CD8-positive, alpha-beta memory T cell (primary cell): ENCODE measurements around the gene CLCN5. TPM values are rescaled to one million over a fixed set of nuclear protein-coding genes. Genes with fewer than 3 reads are reported as not detected.

ENCODE experiments used
- CTCF ChIA-PET: fragments of 350-600 bp; sonication (Branson Sonifier 250); formaldehyde crosslinking; loops from one replicate; lab custom pipeline; 2021; ENCODE audit warnings: antibody characterized with exemption; lab: Charles Lee
- POLR2A ChIA-PET: fragments of 350-600 bp; sonication (Branson Sonifier 250); formaldehyde crosslinking; loops from one replicate; lab custom pipeline; 2021; ENCODE audit warnings: antibody characterized with exemption; lab: Charles Lee
- DNase-seq, 5 donors: peaks; one replicate each; pipeline versions ENCODE4 v3.0.0 to v3.0.0-alpha.2; 2020 to 2022; ENCODE audit warnings: mixed read lengths in 1 of 5
- H3K27ac ChIP-seq: one replicate; pipeline ENCODE4 v1.7.0; 2013; ENCODE audit warnings: low read depth, mild to moderate bottlenecking, low read length, moderate library complexity
- H3K27me3 ChIP-seq: 2 replicates; pipeline ENCODE4 v1.7.0; 2013; ENCODE audit warnings: low read length, mild to moderate bottlenecking; ENCODE audit not compliant: insufficient read depth, poor library complexity, severe bottlenecking
- H3K36me3 ChIP-seq: 2 replicates; pipeline ENCODE4 v1.7.0; 2013; ENCODE audit warnings: mild to moderate bottlenecking, low read length, moderate library complexity; ENCODE audit not compliant: insufficient read depth
- H3K4me1 ChIP-seq: 2 replicates; pipeline ENCODE4 v1.7.0; 2013; ENCODE audit warnings: mild to moderate bottlenecking, low read length, moderate library complexity; ENCODE audit not compliant: insufficient read depth
- H3K4me3 ChIP-seq: 2 replicates; pipeline ENCODE4 v1.7.0; 2013; ENCODE audit warnings: mild to moderate bottlenecking, low read length
- H3K9me3 ChIP-seq: 2 replicates; pipeline ENCODE4 v1.7.0; 2013; ENCODE audit warnings: mild to moderate bottlenecking, low read length
- H3K27ac Mint-ChIP-seq, 8 donors: one replicate each; pipeline ENCODE4 v1.8.0; 2020 to 2021; ENCODE audit warnings: mixed read lengths in 8 of 8, mild to moderate bottlenecking in 6 of 8, inconsistent platforms in 3 of 8, moderate library complexity in 3 of 8
- H3K27me3 Mint-ChIP-seq, 2 donors: one replicate each; pipeline ENCODE4 v1.8.0; 2020 to 2021; ENCODE audit warnings: mixed read lengths in 2 of 2, mild to moderate bottlenecking in 1 of 2, moderate library complexity in 1 of 2
- H3K36me3 Mint-ChIP-seq, 3 donors: one replicate each; pipeline ENCODE4 v1.8.0; 2020 to 2021; ENCODE audit warnings: mixed read lengths in 3 of 3, inconsistent platforms in 1 of 3, mild to moderate bottlenecking in 1 of 3
- H3K4me1 Mint-ChIP-seq, 3 donors: one replicate each; pipeline ENCODE4 v1.8.0; 2020 to 2021; ENCODE audit warnings: mixed read lengths in 3 of 3, inconsistent platforms in 1 of 3, mild to moderate bottlenecking in 1 of 3
- H3K4me3 Mint-ChIP-seq, 7 donors: one replicate each; pipeline ENCODE4 v1.8.0; 2020 to 2021; ENCODE audit warnings: mixed read lengths in 7 of 7, mild to moderate bottlenecking in 6 of 7, moderate library complexity in 4 of 7, inconsistent platforms in 2 of 7
- H3K9me3 Mint-ChIP-seq, 5 donors: one replicate each; pipeline ENCODE4 v1.8.0; 2020 to 2022; ENCODE audit warnings: mixed read lengths in 5 of 5, mild to moderate bottlenecking in 3 of 5, moderate library complexity in 2 of 5, inconsistent platforms in 1 of 5
- polyA plus RNA-seq: library from polyadenylated mRNA; unstranded; fragments of 300-500 nt; fragmentation: Illumina TruSeq; gene quantifications from one replicate; pipeline ENCODE4 v1.2.3, GENCODE V29; 2021
- total RNA-seq, 2 experiments: library from RNA; stranded (reverse); gene quantifications; one replicate each; pipeline ENCODE4 v1.2.3, GENCODE V29; 2021

Gene CLCN5
- total RNA-seq (1 to 10 TPM; 3.0 to 4.0 TPM), polyA plus RNA-seq (0.63 TPM)

- peak; percentile 89 to 97 (median 92) for DNase-seq
- Mint-ChIP-seq H3K27ac (peak within 1 kb of the TSS; percentile 32 to 82 (median 67)), H3K4me1 (peaks cover 8 to 12% (median 11%) of the 10 kb centered on the region in 3 donors), H3K36me3 (peaks cover 0 to 2% (median 0%) of the 10 kb centered on the region in 3 donors), H3K4me3 (peak within 1 kb of the TSS; percentile 73 to 90 (median 81)), H3K9me3 (no peaks in the 10 kb centered on the region), H3K27me3 (peaks cover 0 to 6% of the 10 kb centered on the region in 2 donors)
- ChIA-PET CTCF (interaction anchor here (0.8 to 1.9 kb wide), 6 partner anchors 10 to 51 kb away, joined by 3 to 12 read pairs (median 4); partner anchors contain the start of gene USP27X), POLR2A (interaction anchor here (0.6 kb wide), 2 partner anchors 43 to 419 kb away, joined by 3 read pairs; partner anchors contain the start of gene USP27X)
- peak within 1 kb of the TSS; percentile 64 for H3K4me3 ChIP-seq
- peak within 1 kb of the TSS; percentile 51 for H3K27ac ChIP-seq
- H3K4me1 ChIP-seq, result no peaks in the 10 kb centered on the region
- H3K27me3 ChIP-seq, result no peaks in the 10 kb centered on the region
- H3K9me3 ChIP-seq, result no peaks in the 10 kb centered on the region
- H3K36me3 ChIP-seq, result no peaks in the 10 kb centered on the region
These were observed at the start of gene CLCN5 for GRCh38 chrX:49922291-49923241. TSS of gene CLCN5 (plus strand) at chrX:49922596. CDS start at chrX:49925299, 2,703 bp downstream.

DNA sequence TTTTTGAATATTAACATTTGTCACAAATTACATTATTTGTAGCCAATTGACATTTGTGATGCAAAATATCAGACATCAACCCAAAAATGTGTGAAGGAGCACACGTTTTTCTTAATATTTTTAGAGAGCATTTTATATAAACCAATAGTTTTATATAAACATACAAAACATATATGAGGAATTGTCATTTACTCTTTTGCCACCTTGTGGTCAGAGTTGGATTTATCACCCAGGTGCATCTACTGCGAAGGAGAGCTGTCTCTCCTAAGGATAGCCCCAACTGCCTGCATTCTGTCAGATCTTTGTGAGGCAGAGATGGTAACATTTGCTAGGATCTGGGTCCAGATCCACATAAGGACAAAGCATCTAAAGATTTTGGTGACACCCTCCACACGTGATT, 45.6 kb upstream of the CLCN5 start:
- peak in 1 of 5 donors; percentile 26 for DNase-seq
- H3K27me3 ChIP-seq, result no peaks in the 10 kb centered on the region
- H3K27ac Mint-ChIP-seq, result peak overlapping the region in 7 of 8 donors; percentile 42 to 84 (median 70)
- POLR2A ChIA-PET, result no interaction called here
- CTCF ChIA-PET, result interaction anchor here (1.4 kb wide), 1 partner anchor 45 kb away, joined by 4 read pairs; the partner anchor contains the start of gene CLCN5
- no peak overlapping the region for H3K27ac ChIP-seq
- peaks cover 0 to 3% (median 0%) of the 10 kb centered on the region in 3 donors for H3K36me3 Mint-ChIP-seq
- H3K4me3 ChIP-seq, result no peak overlapping the region
- no peaks in the 10 kb centered on the region for H3K9me3 Mint-ChIP-seq
- H3K9me3 ChIP-seq, result no peaks in the 10 kb centered on the region
- peaks cover 13 to 27% (median 18%) of the 10 kb centered on the region in 3 donors for H3K4me1 Mint-ChIP-seq
- H3K4me1 ChIP-seq, result peaks cover 18% of the 10 kb centered on the region
- peak overlapping the region in 3 of 7 donors; percentile 25 to 77 (median 35) for H3K4me3 Mint-ChIP-seq
- peaks cover 2 to 4% of the 10 kb centered on the region in 2 donors for H3K27me3 Mint-ChIP-seq
- no peaks in the 10 kb centered on the region for H3K36me3 ChIP-seq

GRCh38 chrX:49877397-49878101, 44.8 kb upstream of the CLCN5 start:
- H3K27me3 Mint-ChIP-seq, result peaks cover 0 to 4% of the 10 kb centered on the region in 2 donors
- no peaks in the 10 kb centered on the region for H3K9me3 Mint-ChIP-seq
- peaks cover 0 to 3% (median 0%) of the 10 kb centered on the region in 3 donors for H3K36me3 Mint-ChIP-seq
- H3K4me1 ChIP-seq, result peaks cover 18% of the 10 kb centered on the region
- H3K36me3 ChIP-seq, result no peaks in the 10 kb centered on the region
- no peaks in the 10 kb centered on the region for H3K27me3 ChIP-seq
- H3K27ac ChIP-seq, result no peak overlapping the region
- CTCF ChIA-PET, result interaction anchor here (1.4 to 2.8 kb wide), 2 partner anchors 44 to 45 kb away, joined by 4 to 12 read pairs; partner anchors contain the start of gene CLCN5
- DNase-seq, result no peak
- peaks cover 15 to 33% (median 22%) of the 10 kb centered on the region in 3 donors for H3K4me1 Mint-ChIP-seq
- POLR2A ChIA-PET, result no interaction called here
- H3K9me3 ChIP-seq, result no peaks in the 10 kb centered on the region
- no peak overlapping the region for H3K4me3 ChIP-seq
- H3K4me3 Mint-ChIP-seq, result peak overlapping the region in 2 of 7 donors; percentile 50 to 69
- H3K27ac Mint-ChIP-seq, result peak overlapping the region in 7 of 8 donors; percentile 48 to 91 (median 74)

- H3K4me3 ChIP-seq, result peak overlapping the region; percentile 51
- no peaks in the 10 kb centered on the region for H3K36me3 ChIP-seq
- Mint-ChIP-seq H3K27me3 (peaks cover 0 to 2% of the 10 kb centered on the region in 2 donors), H3K4me3 (peak overlapping the region in 6 of 7 donors; percentile 69 to 81 (median 80)), H3K9me3 (no peaks in the 10 kb centered on the region), H3K36me3 (peaks cover 0 to 3% (median 0%) of the 10 kb centered on the region in 3 donors), H3K27ac (peak overlapping the region in 5 of 8 donors; percentile 17 to 91 (median 70)), H3K4me1 (peaks cover 15 to 40% (median 22%) of the 10 kb centered on the region in 3 donors)
- DNase-seq, result no peak
- H3K27ac ChIP-seq, result no peak overlapping the region
- H3K27me3 ChIP-seq, result no peaks in the 10 kb centered on the region
- H3K4me1 ChIP-seq, result peaks cover 18% of the 10 kb centered on the region
- ChIA-PET CTCF (interaction anchor here (1.0 to 2.8 kb wide), 5 partner anchors 11 to 685 kb away, joined by 3 to 12 read pairs (median 3); partner anchors contain the start of gene CLCN5), POLR2A (no interaction called here)
- H3K9me3 ChIP-seq, result no peaks in the 10 kb centered on the region
These were observed 44.1 kb upstream of the CLCN5 start for GRCh38 chrX:49878128-49878833.

DNA sequence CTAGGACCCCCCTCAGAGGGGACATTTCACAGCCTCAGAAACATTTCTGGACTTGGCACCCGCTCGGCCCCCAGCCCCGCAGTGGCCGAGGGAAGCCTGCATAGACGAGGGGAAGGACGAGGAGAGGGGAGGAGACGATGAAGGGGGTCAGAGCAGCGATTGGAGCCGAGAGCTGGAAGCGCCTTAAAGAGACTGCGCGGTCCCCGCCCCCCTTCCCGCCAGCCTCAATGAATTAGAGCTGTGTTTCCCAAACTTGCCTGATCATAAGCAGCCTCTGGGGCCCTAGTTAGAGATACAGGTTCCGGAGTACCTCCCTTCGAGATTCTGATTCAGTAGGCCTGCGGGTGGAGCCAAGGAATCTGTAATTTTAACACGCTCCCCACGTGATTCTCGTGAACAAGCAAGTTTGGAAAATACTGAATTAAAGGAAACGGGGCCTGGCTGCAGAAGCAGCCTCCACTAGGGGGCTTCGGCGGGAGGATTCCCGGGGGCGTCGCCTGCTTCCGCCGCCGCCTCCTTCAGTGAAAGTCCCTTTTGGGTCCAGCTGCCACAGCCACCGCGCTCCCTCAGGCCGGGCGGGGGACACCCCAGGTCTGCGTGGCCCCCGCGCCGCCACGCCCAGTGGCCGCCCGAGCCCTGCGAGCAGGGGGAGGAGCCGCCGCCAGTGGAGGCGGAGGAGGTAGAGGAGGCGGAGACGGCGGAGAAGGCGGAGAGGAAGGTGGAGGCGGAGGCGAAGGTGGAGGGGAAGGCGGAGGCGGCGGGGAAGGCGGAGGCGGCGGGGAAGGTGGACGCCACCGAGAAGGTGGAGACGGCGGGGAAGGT, 43.4 kb upstream of the CLCN5 start, which contains the start of gene USP27X:
Gene USP27X (plus strand): TSS at position 651 of the 822 bp plus-strand sequence. CDS start 824 bp downstream, outside the sequence.
- Mint-ChIP-seq H3K27ac (peak within 1 kb of the TSS; percentile 66 to 92 (median 72)), H3K27me3 (peaks cover 0 to 2% of the 10 kb centered on the region in 2 donors), H3K9me3 (no peaks in the 10 kb centered on the region), H3K4me1 (peaks cover 15 to 42% (median 22%) of the 10 kb centered on the region in 3 donors), H3K4me3 (peak within 1 kb of the TSS; percentile 77 to 90 (median 82)), H3K36me3 (peaks cover 0 to 3% (median 0%) of the 10 kb centered on the region in 3 donors)
- DNase-seq, result peak; percentile 74 to 88 (median 76)
- peak within 1 kb of the TSS; percentile 60 for H3K4me3 ChIP-seq
- ChIA-PET CTCF (interaction anchor here (0.9 to 2.8 kb wide), 6 partner anchors 10 to 686 kb away, joined by 3 to 12 read pairs (median 3); partner anchors contain the start of gene CLCN5), POLR2A (interaction anchor here (1.0 kb wide), 1 partner anchor 44 kb away, joined by 3 read pairs; the partner anchor contains the start of gene CLCN5)
- H3K27me3 ChIP-seq, result no peaks in the 10 kb centered on the region
- H3K36me3 ChIP-seq, result no peaks in the 10 kb centered on the region
- peak within 1 kb of the TSS; percentile 9 for H3K27ac ChIP-seq
- no peaks in the 10 kb centered on the region for H3K9me3 ChIP-seq
- H3K4me1 ChIP-seq, result peaks cover 18% of the 10 kb centered on the region

DNA sequence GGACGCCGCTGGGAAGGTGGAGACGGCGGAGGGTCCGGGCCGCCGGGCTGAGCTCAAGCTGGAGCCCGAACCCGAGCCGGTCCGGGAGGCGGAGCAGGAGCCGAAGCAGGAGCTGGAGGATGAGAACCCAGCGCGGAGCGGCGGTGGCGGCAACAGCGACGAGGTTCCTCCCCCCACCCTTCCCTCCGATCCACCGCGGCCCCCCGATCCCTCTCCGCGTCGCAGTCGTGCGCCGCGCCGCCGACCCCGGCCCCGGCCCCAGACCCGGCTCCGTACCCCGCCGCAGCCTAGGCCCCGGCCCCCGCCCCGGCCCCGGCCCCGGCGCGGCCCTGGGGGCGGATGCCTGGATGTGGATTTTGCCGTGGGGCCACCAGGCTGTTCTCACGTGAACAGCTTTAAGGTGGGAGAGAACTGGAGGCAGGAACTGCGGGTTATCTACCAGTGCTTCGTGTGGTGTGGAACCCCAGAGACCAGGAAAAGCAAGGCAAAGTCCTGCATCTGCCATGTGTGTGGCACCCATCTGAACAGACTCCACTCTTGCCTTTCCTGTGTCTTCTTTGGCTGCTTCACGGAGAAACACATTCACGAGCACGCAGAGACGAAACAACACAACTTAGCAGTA, 42.6 kb upstream of the CLCN5 start:
- peak overlapping the region; percentile 77 to 90 (median 82) for H3K4me3 Mint-ChIP-seq
- Histone ChIP-seq H3K9me3 (no peaks in the 10 kb centered on the region), H3K36me3 (no peaks in the 10 kb centered on the region), H3K4me3 (peak overlapping the region; percentile 60), H3K4me1 (peaks cover 18% of the 10 kb centered on the region), H3K27ac (peak overlapping the region; percentile 9), H3K27me3 (no peaks in the 10 kb centered on the region)
- ChIA-PET POLR2A (interaction anchor here (1.0 kb wide), 1 partner anchor 43 kb away, joined by 3 read pairs; the partner anchor contains the start of gene CLCN5), CTCF (interaction anchor here (0.9 to 2.8 kb wide), 5 partner anchors 9 to 687 kb away, joined by 3 to 12 read pairs (median 3); partner anchors contain the start of gene CLCN5)
- H3K27ac Mint-ChIP-seq, result peak overlapping the region; percentile 54 to 92 (median 68)
- no peaks in the 10 kb centered on the region for H3K9me3 Mint-ChIP-seq
- DNase-seq, result peak in 1 of 5 donors; percentile 18
- H3K36me3 Mint-ChIP-seq, result peaks cover 0 to 3% (median 0%) of the 10 kb centered on the region in 3 donors
- peaks cover 0 to 2% of the 10 kb centered on the region in 2 donors for H3K27me3 Mint-ChIP-seq
- H3K4me1 Mint-ChIP-seq, result peaks cover 19 to 48% (median 22%) of the 10 kb centered on the region in 3 donors
